ENCODE data around the gene ADPRS.

The ADPRS gene

GRCh38 chr1:36085126-36085525, 3.6 kb upstream of the ADPRS start:
- Histone ChIP-seq H3K9ac (ENCODE audit: low read depth, low read length, poor library complexity) (no peak overlapping the region), H3K79me1 (ENCODE audit: low read depth, low read length) (peaks cover 14% of the 10 kb centered on the region), H3K23ac (ENCODE audit: low read depth, low read length, poor library complexity) (no peak overlapping the region), H3K4me2 (ENCODE audit: insufficient read depth, low read length, poor library complexity, severe bottlenecking) (no peak overlapping the region), H3K18ac (ENCODE audit: low read length) (no peak overlapping the region), H3K27ac (replicated peaks; ENCODE audit: low read length) (no peak overlapping the region), H2BK12ac (ENCODE audit: low read length) (no peak overlapping the region), H2AK5ac (ENCODE audit: low read depth, low read length) (no peak overlapping the region), H4K91ac (ENCODE audit: low read depth, low read length, poor library complexity) (no peak overlapping the region), H2AFZ (ENCODE audit: low read length) (no peak overlapping the region), H3K4me3 (ENCODE audit: low read length in 2 of 2) (no peak overlapping the region), H3K9me3 (replicated peaks in 1 of 2; ENCODE audit: control insufficient read depth in 2 of 2, insufficient read depth in 1 of 2, low read depth in 1 of 2, low read length in 2 of 2) (no peaks in the 10 kb centered on the region), H3K4me1 (ENCODE audit: control insufficient read depth in 2 of 2, insufficient read depth in 1 of 2, low read depth in 1 of 2, low read length in 2 of 2) (peaks cover 14% of the 10 kb centered on the region in 2 donors), H3K14ac (ENCODE audit: low read length) (no peak overlapping the region), H2BK5ac (ENCODE audit: low read length) (no peak overlapping the region), H2BK15ac (ENCODE audit: low read length) (peak overlapping the region; percentile 7), H2BK120ac (ENCODE audit: low read depth, low read length) (no peak overlapping the region), H3K36me3 (replicated peaks in 1 of 2; ENCODE audit: control insufficient read depth in 2 of 2, insufficient read depth in 2 of 2, low read length in 2 of 2) (peaks cover 15 to 16% of the 10 kb centered on the region in 2 donors), H4K8ac (ENCODE audit: low read depth, low read length) (no peak overlapping the region), H3K27me3 (ENCODE audit: control insufficient read depth in 3 of 3, insufficient read depth in 3 of 3, low read depth in 1 of 3, low read length in 3 of 3) (no peaks in the 10 kb centered on the region), H3K4ac (ENCODE audit: low read length) (no peak overlapping the region)
- WGBS, 2 donors (ENCODE audit: extremely low coverage in 2 of 2, insufficient read length in 2 of 2, insufficient replicate concordance in 1 of 2): no CpG with 5 or more reads among the region's 9 CpGs
- DNase-seq (ENCODE audit: low spot score): no peak

DNA sequence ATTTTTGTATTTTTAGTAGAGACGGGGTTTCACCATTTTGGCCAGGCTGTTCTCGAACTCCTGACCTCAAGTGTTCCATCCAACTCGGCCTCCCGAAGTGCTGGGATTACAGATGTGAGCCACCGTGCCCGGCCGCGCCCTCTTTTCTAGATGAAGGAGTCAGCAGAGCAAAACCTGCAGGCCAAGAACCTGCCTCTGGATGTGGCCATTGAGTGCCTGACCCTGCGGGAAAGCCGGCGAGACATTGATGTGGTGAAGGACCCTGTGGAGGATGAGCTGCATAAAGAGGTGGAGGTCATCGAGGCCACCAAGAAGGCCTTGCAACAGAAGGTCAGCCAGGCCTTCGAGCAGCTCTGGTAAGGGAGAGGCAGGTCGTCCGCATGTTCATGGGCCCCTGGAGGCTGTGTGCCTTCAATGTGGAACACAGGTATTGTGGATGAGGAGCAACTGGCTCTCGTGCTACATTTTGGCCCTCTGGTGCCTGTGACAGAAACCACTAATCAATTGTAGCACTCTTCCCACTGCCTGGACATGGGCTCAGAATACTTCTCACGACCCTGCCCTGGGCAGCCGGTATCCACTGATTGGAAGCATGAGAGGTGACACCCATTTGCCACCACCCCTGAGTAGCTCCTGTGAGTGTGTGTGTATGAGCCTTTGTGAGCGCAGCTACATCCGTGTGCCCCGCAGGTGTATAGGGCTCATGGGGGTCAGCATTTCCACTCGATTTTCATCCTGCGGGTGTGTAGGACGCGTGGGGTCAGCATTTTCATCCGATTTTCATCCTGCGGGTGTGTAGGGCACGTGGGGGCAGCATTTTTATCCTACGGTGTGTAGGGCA, 2.8 kb upstream of the ADPRS start:
- no peak overlapping the region for H3K27ac ChIP-seq (replicated peaks; ENCODE audit: low read length)
- H3K18ac ChIP-seq (ENCODE audit: low read length): no peak overlapping the region
- no peak overlapping the region for H4K91ac ChIP-seq (ENCODE audit: low read depth, low read length, poor library complexity)
- H3K9me3 ChIP-seq (replicated peaks in 1 of 2; ENCODE audit: control insufficient read depth in 2 of 2, insufficient read depth in 1 of 2, low read depth in 1 of 2, low read length in 2 of 2): no peaks in the 10 kb centered on the region
- H3K4me1 ChIP-seq (ENCODE audit: control insufficient read depth in 2 of 2, insufficient read depth in 1 of 2, low read depth in 1 of 2, low read length in 2 of 2): peaks cover 14% of the 10 kb centered on the region in 2 donors
- H3K14ac ChIP-seq (ENCODE audit: low read length): peak overlapping the region; percentile 23
- H3K4me3 ChIP-seq (ENCODE audit: low read length in 2 of 2): no peak overlapping the region
- H3K27me3 ChIP-seq (ENCODE audit: control insufficient read depth in 3 of 3, insufficient read depth in 3 of 3, low read depth in 1 of 3, low read length in 3 of 3): no peaks in the 10 kb centered on the region
- no peak for DNase-seq (ENCODE audit: low spot score)
- H4K8ac ChIP-seq (ENCODE audit: low read depth, low read length): no peak overlapping the region
- H2BK5ac ChIP-seq (ENCODE audit: low read length): no peak overlapping the region
- WGBS, 2 donors (ENCODE audit: extremely low coverage in 2 of 2, insufficient read length in 2 of 2, insufficient replicate concordance in 1 of 2): no CpG with 5 or more reads among the region's 29 CpGs
- no peak overlapping the region for H3K4me2 ChIP-seq (ENCODE audit: insufficient read depth, low read length, poor library complexity, severe bottlenecking)
- H3K36me3 ChIP-seq (replicated peaks in 1 of 2; ENCODE audit: control insufficient read depth in 2 of 2, insufficient read depth in 2 of 2, low read length in 2 of 2): peaks cover 15 to 23% of the 10 kb centered on the region in 2 donors
- no peak overlapping the region for H2BK15ac ChIP-seq (ENCODE audit: low read length)
- peak overlapping the region; percentile 37 for H2AFZ ChIP-seq (ENCODE audit: low read length)
- no peak overlapping the region for H3K9ac ChIP-seq (ENCODE audit: low read depth, low read length, poor library complexity)
- no peak overlapping the region for H3K23ac ChIP-seq (ENCODE audit: low read depth, low read length, poor library complexity)
- no peak overlapping the region for H3K4ac ChIP-seq (ENCODE audit: low read length)
- H2BK120ac ChIP-seq (ENCODE audit: low read depth, low read length): no peak overlapping the region
- peaks cover 14% of the 10 kb centered on the region for H3K79me1 ChIP-seq (ENCODE audit: low read depth, low read length)
- no peak overlapping the region for H2AK5ac ChIP-seq (ENCODE audit: low read depth, low read length)
- no peak overlapping the region for H2BK12ac ChIP-seq (ENCODE audit: low read length)

GRCh38 chr1:36086529-36087232, 2.0 kb upstream of the ADPRS start:
- H3K23ac ChIP-seq (ENCODE audit: low read depth, low read length, poor library complexity): peak overlapping the region; percentile 32
- WGBS, 2 donors (ENCODE audit: extremely low coverage in 2 of 2, insufficient read length in 2 of 2, insufficient replicate concordance in 1 of 2): no CpG with 5 or more reads among the region's 12 CpGs
- no peak overlapping the region for H2AK5ac ChIP-seq (ENCODE audit: low read depth, low read length)
- H3K9ac ChIP-seq (ENCODE audit: low read depth, low read length, poor library complexity): no peak overlapping the region
- no peak overlapping the region for H2BK12ac ChIP-seq (ENCODE audit: low read length)
- no peak overlapping the region for H4K91ac ChIP-seq (ENCODE audit: low read depth, low read length, poor library complexity)
- H3K79me1 ChIP-seq (ENCODE audit: low read depth, low read length): peaks cover 17% of the 10 kb centered on the region
- H3K4me3 ChIP-seq (ENCODE audit: low read length in 2 of 2): no peak overlapping the region
- peak overlapping the region; percentile 37 for H2AFZ ChIP-seq (ENCODE audit: low read length)
- H3K9me3 ChIP-seq (replicated peaks in 1 of 2; ENCODE audit: control insufficient read depth in 2 of 2, insufficient read depth in 1 of 2, low read depth in 1 of 2, low read length in 2 of 2): no peaks in the 10 kb centered on the region
- H3K27me3 ChIP-seq (ENCODE audit: control insufficient read depth in 3 of 3, insufficient read depth in 3 of 3, low read depth in 1 of 3, low read length in 3 of 3): no peaks in the 10 kb centered on the region
- H3K4me1 ChIP-seq (ENCODE audit: control insufficient read depth in 2 of 2, insufficient read depth in 1 of 2, low read depth in 1 of 2, low read length in 2 of 2): peaks cover 14% of the 10 kb centered on the region in 2 donors
- no peak overlapping the region for H3K18ac ChIP-seq (ENCODE audit: low read length)
- H3K14ac ChIP-seq (ENCODE audit: low read length): no peak overlapping the region
- H2BK5ac ChIP-seq (ENCODE audit: low read length): no peak overlapping the region
- no peak overlapping the region for H3K4ac ChIP-seq (ENCODE audit: low read length)
- no peak overlapping the region for H3K4me2 ChIP-seq (ENCODE audit: insufficient read depth, low read length, poor library complexity, severe bottlenecking)
- H4K8ac ChIP-seq (ENCODE audit: low read depth, low read length): no peak overlapping the region
- DNase-seq (ENCODE audit: low spot score): no peak
- peaks cover 20 to 31% of the 10 kb centered on the region in 2 donors for H3K36me3 ChIP-seq (replicated peaks in 1 of 2; ENCODE audit: control insufficient read depth in 2 of 2, insufficient read depth in 2 of 2, low read length in 2 of 2)
- no peak overlapping the region for H2BK15ac ChIP-seq (ENCODE audit: low read length)
- no peak overlapping the region for H3K27ac ChIP-seq (replicated peaks; ENCODE audit: low read length)
- no peak overlapping the region for H2BK120ac ChIP-seq (ENCODE audit: low read depth, low read length)
